ENCODE results near the gene GCSH.

GCSH gene

DNA sequence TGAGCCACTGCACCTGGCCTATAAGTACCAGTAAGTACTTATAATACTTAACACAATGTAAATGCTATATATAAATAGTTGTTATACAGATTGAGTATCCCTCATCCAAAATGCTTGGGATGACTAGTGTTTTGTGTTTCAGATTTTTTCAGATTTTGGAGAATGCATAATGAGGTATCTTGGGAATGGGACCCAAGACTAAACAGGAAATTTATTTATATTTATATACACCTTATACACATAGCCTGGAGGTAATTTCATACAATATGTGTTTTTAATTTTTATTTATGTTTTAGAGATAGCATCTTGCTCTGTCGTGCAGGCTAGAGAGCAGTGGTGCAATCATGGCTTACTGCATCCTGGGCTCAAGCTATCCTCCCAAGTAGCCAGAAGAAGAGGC, 9.8 kb upstream of the GCSH start:
- in situ Hi-C loops (cut with MboI; ENCODE audit: low sequenced_read_pairs): no loop called here

DNA sequence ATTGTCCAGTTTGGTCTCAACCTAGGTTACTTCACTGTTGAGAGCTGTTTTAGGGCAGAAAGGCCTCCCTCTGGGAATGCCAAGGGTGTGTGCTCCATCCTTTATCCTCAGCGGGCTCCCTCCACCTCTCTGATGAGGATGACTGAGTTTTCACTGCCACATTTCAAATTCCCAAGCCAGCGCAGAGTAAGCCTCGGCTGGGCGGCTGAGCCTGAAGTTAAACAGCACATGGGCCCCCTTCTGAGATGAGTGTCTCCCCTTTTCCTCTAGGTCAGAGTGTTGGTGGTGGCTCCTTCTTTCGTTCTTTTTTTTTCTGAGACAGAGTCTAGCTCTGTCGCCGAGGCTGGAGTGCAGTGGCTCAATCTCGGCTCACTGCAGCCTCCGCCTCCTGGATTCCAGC, 5.5 kb upstream of the GCSH start:
- in situ Hi-C loops (cut with MboI; ENCODE audit: low sequenced_read_pairs): no loop called here

DNA sequence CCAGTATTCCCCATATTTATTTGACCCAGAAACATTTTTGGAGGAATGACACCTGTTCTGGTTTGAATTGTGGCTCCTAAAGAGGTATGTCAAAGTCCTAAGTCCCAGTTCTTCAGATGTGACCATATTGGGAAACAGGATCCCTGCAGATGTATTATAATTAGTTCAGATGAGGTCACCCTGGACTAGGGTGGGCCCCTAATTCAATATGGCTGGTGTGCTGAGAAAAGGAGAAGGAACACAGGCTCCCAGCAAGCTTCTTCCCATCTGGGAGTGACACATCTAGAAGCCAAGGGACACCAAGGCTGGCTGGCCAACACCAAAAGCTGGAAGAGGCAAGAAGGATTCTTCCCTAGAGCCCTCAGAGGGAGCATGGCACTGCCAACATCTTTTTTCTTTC, 3.8 kb upstream of the GCSH start:
- in situ Hi-C loops (cut with MboI; ENCODE audit: low sequenced_read_pairs): no loop called here

DNA sequence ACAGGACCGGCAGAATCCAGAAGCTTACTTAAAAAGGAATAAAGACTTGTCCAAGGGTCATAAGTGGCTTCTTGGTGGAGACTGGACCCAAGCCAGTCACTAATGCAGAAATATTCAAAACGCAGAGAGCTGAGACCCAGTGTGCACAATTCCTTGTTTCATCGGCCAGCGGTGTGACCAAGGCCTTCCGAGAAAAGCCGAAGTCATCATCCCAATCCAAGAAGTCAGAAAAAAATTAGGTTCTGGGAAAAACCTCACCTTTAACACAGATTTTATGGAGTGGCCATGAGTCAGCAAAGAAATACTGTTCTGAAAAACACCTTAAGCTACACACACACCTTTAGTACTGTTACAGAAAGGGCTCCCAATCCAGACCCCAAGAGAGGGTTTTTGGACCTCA, 1.0 kb upstream of the GCSH start:
- in situ Hi-C loops (cut with MboI; ENCODE audit: low sequenced_read_pairs): no loop called here

DNA sequence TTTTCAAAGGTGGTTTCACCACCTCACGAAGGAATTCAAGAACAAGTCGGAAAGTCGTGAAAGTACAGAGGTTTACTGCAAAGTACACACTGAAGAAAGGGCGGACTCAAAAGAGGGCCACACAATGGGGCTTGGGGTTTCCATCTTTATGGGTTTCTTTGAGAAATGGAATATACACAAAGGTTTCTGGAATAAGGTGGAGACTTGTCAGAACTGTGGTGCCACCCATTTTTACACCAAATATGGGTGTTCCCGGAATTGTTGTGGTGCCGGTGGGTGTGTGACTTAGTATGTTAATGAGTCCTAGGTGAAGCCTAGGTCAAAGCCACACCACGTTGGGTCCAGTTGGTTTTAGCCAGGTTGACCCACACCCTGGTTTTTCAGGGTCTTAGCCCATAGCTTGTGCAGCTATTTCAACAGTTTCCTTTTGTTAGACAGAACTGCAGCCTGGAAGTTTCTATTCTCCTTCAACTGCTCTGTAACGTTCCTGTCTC, 567 bp upstream of the GCSH start:
- in situ Hi-C loops (cut with MboI; ENCODE audit: low sequenced_read_pairs): no loop called here

DNA sequence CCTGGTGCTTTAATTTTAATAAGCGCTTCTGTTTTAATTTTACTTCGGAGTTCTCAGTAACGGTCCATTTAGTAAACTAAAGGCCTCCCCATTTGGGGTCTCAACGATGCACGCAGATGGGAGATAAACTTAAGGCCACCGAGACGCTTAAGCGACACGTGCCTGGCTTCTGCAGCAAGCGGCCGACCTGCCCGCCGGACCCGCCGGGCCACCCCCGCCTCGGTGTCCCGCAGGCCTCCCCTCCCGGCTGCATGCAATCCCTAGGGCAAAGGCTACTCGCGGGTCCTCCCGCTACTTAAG, 592 bp downstream of the GCSH start:
- in situ Hi-C loops (cut with MboI; ENCODE audit: low sequenced_read_pairs): no loop called here

DNA sequence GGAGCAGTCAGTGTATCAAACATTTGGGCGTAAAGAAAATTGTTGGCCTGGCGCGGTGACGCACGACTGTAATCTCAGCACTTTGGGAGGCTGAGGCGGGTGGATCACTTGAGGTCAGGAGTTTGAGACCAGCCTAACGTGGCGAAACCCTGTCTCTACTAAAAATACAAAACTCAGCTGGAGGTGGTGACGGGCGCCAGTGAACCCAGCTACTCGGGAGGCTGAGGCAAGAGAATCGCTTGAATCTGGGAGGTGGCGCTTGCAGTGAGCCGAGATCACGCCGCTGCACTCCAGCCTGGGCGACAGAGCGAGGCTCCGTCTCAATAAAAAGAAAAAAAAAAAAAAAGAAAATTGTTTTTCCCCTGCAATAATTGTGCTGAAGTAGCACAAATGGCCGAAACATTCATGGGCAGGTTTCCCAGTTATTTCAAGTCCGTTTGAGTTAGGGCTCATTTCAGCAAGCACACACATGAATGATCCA, 1.4 kb downstream of the GCSH start:
- in situ Hi-C loops (cut with MboI; ENCODE audit: low sequenced_read_pairs): no loop called here

DNA sequence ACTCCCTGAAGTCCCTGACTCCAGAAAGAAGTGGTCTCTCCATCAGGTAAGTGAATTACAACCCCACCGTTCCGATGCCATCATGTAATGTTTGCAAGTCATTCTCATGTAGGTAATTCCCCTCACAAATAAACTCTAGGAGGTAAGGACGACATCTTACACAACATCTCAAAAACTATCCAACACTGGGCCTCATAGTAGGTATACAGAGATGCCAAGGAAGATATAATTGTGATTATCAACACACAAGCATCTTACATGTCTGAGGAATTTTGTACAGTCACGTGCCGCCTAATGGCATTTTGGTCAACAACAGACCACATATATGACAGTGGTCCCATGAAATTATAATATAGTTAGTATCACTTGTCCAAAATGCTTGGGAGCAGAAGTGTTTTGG, 7.4 kb downstream of the GCSH start:
- in situ Hi-C loops (cut with MboI; ENCODE audit: low sequenced_read_pairs): no loop called here

DNA sequence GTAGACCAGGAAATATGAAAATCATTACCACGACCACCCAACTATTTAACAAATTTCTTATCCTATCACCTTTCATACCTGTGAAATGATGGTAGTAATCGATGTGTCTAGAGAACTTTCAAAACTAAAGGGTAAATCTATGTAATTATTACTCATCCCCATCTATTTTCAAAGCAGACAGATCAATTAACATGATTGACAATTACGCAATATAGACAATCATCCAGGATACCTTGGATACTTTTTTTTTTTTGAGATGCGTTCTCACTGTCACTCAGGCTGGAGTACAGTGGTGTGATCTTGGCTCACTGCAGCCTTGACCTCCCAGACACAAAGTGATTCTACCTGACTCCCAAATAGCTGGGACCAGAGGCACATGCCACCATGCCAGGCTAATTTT, 15.2 kb downstream of the GCSH start:
- in situ Hi-C loops (cut with MboI; ENCODE audit: low sequenced_read_pairs): no loop called here

DNA sequence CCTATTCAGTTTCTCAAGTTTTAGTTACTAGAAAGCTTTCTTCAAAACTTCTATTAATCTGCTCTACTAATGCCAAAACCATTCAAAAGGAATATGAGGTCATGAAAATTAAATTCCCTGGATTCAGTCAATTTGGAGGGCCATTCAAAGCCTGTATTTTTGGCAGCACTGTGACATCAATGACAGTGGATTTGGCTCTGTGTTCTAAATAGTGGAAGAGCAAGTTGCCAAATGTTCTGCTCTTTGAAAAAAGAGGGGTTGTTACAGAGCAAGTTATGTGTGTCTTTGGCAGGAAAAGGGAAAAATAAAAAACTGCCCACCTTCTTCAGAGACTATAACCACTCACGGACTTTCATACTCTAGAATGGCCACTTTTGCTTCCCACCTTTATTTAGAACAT, 16.0 kb downstream of the GCSH start:
- in situ Hi-C loops (cut with MboI; ENCODE audit: low sequenced_read_pairs): no loop called here

DNA sequence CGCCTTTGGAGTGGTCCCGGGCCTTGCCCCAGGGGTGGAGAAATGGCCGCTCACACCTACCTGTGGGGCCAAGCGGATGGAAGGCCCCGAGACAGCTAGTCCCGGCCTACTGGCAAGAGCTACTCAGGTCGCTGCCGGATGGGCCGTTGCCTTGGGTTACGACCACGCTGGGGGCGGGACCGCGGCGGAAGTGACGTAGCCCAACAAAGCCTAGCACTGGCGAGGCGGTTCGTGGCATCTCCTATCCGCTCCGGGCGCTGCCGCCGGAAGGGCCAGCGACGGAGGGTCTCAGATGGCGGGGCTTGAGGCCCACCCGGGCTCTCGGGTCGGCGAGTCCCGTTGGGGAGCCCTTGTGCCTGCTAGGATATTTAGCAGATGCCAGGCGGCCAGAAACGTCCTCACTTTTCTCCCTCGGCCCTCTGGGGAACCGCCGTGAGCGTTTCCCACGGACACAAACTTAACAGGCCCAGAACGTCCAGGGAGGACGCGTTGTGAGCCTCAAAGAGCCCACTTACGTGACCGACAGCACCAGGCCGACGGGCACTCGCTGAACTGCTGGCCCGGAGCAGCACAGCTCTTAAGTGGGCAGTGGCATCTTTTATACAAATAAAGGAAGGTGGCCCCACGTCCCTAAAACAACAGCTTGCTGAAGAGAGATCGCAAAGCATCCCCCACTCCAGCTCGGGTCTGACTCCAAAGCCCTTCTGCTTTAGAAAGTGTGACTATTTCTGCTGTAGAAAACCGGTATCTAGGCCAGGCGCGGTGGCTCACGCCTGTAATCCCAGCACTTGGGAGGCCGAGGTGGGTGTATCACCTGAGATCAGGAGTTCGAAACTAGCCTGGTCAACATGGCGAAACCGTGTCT, 18.9 kb downstream of the GCSH start, which contains the start of gene C16orf46:
TSS of gene C16orf46 (minus strand) at position 163 of the 865 bp plus-strand sequence. CDS start 13,283 bp downstream, outside the sequence.
- in situ Hi-C loops (cut with MboI; ENCODE audit: low sequenced_read_pairs): no loop called here

DNA sequence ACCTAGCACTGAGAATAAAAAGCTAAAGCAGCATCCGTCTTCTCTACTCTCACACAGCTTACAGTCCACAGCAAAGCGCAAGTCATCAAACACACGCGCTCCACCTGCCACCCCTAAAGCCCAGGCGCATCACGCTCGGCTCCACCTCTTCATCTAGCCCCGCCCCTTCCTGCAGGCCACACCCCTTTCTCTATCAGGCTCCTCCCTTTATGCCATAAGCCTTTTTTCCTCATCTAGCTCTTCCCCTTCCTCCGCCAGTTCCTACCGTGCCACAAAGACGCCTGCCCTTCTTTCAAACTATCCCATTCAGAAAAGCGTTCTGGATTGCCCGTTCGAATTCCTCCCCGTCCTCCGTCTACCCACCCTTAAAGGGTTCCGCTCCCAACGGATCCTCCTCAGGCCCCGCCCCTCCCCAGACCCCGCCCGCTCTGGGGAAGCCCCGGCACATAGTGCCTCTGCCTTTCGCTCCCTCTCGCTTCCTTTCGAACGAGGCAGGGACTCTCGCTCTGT, 19.6 kb downstream of the GCSH start:
- in situ Hi-C loops (cut with MboI; ENCODE audit: low sequenced_read_pairs): no loop called here

DNA sequence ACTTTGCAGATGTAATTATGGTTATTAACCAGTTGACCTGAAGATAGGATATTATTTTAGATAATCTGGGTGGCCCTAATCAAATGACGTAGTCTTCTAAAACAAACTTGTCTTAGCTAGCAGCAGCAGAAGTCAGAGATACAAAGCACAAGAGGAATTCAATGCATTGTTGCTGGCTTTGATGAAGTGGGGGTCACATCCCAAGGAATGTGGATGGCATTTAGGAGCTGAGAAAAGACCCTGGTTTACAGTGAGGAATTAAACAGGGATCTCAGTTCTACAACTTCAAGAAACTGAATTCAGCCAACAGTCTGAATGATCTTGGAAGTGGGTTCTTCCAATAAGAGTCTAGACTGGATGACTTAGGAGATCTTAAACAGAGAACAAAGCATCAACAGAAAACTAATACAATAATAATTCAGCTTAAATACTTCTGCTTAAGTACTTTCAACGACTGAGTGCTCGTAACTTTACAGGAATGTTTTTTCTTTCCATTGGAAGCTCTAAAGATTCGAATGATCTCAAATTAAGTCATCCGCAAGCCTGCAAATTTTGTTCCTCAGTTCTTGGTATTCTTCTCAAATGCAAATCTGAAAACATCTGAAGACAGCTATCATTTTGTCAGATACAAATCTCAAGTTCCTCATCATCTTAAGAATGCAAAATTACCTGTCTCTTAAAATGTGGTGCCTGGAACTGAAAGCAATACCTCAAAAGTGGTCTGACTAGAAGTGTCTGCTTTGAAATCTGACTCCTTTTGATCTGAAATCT, 22.4 kb downstream of the GCSH start:
- in situ Hi-C loops (cut with MboI; ENCODE audit: low sequenced_read_pairs): no loop called here

DNA sequence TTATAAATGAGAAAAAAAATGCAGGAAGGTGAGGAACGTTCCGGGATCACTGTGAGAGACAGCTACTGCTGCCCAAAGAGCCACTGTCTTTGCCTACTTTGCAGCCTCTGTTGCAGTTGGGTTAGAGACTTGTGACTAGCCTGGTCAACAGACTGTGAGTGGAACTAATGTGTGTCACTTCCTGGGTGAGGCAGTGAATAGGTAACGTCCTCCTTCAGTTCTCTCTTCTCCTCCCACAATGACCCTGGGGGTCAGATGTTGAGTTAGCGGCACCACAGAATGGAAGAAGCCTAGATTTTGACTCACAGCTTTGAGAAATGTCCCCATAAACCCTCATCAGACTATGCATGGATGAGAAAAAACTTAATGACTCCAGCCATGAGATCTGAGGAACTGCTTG, 24.4 kb downstream of the GCSH start:
- in situ Hi-C loops (cut with MboI; ENCODE audit: low sequenced_read_pairs): no loop called here

DNA sequence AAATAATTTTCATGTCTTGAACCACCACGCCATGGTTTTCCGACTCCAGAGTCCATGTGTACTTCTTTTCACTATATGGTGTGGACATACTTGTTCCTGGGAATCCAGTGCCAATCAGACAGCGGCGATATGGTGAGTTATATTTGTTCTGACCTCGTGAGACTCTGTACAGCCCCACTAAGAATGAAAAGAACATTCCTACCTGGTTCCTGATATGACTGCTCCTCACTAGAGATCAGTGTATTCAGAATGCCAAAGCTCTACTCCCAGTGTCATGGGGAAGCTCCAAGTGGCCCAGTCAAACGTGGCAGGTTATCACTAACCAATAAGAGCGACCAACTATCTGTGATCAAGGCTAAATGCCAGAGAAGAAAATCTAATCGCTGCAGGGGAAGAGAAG, 25.2 kb downstream of the GCSH start:
- in situ Hi-C loops (cut with MboI; ENCODE audit: low sequenced_read_pairs): no loop called here

DNA sequence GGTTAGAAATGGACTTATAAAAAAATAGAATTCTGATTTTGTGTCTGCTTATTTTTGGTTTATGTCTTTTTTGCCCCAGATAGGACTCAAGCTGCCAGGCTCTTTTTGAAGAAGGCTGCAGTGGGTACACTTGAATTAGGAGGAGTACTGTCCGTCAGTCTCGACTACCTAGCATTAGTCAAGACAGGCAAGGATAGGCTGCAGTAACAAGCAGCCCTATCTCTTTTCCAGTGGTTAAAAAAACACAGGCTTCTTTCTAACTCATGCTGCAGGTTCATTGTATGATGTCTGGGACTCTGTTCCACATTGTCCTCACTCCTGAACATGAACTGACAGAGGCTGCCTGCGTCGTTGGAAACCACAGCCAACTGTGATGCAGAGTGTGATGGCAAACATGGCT, 27.1 kb downstream of the GCSH start:
- in situ Hi-C loops (cut with MboI; ENCODE audit: low sequenced_read_pairs): no loop called here

DNA sequence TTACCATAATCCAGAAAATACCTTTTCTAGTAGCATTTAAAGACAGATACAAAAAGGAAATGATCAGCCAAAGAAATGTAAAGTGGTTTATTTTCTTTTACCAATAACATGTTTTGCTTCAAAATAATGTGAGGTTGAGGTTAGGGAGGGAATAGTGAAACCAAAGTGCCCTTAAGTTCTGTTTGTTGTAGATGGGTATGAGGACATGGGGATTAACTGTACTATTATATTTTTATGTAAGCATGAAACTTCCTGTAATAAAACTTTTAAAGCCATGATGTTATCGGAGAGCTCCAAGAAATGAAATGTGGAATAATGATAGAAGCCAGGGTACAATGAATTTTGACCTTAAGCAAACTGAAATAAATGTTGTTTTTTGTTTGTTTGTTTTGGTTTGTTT, 29.0 kb downstream of the GCSH start:
- in situ Hi-C loops (cut with MboI; ENCODE audit: low sequenced_read_pairs): no loop called here

DNA sequence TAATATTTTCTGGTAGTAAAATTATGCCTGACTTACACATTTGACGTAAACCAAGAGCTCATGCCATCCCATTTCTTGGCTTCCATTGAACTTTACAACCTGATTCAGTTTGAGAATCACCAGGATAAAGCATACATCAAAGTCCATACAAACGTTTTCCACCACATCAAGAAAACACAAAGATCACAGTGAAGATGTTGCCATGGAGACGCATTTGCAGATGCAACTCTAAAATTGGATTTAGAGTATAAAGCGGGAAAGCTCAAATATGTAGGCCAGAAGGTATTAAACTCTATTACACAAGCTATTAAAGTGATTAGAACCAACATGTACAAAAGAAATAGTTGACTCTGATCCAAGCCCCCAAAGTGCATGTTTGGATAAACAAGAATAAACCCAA, 29.5 kb downstream of the GCSH start:
- in situ Hi-C loops (cut with MboI; ENCODE audit: low sequenced_read_pairs): no loop called here

DNA sequence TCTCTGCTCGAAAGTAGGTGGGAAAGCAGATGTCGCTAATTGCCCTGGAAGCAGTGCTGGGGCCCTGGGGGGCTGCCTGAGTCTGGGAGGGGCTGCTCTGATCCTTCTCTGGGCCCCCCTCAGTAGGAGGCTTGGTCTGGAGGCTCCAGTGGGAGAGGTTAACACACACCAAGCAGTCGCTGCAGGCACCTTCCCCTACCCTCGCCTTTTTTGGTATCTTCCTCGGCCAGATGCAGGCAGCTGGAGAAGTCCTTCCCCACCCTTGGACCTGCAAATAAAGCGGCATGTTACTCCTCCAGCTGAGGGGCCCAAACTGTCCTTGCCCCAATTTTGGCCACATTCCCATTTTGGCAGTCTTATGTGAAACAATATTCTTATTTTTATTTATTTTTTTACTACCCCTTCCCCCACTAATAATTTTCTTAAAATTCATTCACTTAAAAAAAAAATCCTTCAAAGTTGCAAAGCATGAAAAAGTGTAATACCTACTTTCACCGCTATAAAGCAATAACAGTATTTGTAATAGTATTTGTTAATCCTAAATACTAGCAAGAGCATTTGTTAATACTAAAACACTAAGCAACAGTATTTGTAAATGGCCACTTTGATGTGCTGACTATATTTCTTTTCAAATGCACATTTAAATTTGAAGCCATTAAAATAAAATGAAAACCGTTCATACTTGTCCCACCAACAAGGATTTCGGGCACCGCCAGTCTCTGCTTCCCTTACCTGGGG, 34.2 kb downstream of the GCSH start:
- in situ Hi-C loops (cut with MboI; ENCODE audit: low sequenced_read_pairs): no loop called here

DNA sequence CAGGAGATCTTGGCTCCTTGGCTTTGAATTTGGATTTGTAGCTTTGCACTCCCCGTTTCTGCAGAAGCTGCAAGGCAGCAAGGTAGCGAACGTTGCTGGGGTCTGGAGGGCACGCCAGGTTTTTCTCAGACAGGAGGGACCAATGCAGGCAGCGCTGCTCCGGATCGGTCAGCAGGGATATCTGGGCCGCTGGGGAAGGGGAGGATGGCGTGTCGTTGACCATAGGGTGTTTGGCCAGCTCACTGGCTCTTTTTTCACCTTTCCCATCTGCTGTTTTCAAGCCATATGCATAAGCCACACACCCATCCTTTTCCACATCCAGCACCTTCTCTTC, 34.9 kb downstream of the GCSH start:
- in situ Hi-C loops (cut with MboI; ENCODE audit: low sequenced_read_pairs): no loop called here

DNA sequence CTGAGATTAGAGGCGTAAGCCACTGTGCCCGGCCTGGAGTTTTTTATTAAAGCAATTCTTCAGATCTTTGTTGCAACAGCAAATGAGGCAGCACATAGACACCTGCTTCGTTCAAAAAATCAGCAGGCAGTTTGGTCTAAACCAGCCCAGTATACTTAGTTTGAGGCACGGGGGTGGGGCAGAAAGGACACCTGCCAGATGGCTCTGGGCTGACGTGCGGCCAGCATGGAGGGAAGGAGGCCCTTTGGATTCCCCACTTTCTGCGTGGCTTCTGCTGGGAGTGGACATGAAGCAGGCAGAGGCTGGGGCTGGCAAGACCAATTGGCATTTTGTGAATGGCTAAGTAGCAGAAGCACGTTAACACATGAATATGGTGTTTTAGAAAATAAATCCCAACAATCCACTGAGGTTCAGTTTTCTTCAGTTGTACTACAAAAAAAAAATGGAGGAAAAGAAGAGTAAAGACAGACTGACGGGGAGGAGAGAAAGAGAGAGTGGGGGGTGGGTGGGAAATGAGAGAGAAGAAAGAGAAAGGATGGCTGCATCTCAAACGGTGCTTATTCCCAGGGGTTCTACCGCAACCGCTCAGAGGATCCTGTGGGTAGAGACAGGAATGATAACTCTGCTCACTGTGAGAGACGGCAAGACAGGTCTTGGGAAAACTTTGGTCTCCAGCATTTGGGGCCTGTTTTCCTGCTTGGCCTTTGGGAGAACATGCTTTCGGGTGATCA, 35.5 kb downstream of the GCSH start:
- in situ Hi-C loops (cut with MboI; ENCODE audit: low sequenced_read_pairs): no loop called here

Measured in HL-60/S4 treated with retinoic acid at 250 ng/mL for 4 days and 3 days (cell line).